ENCODE data around the gene HLA-F.

Gene HLA-F

DNA sequence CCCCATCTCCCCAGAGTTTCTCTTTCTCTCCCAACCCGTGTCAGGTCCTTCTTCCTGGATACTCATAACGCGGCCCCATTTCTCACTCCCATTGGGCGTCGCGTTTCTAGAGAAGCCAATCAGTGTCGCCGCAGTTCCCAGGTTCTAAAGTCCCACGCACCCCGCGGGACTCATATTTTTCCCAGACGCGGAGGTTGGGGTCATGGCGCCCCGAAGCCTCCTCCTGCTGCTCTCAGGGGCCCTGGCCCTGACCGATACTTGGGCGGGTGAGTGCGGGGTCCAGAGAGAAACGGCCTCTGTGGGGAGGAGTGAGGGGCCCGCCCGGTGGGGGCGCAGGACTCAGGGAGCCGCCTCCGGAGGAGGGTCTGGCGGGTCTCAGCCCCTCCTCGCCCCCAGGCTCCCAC lies at the start of gene HLA-F:
Gene HLA-F (plus strand): TSS at position 173 of the 404 bp plus-strand sequence. CDS start 30 bp downstream, at position 203.
- TF ChIP-seq, protein P1, sequence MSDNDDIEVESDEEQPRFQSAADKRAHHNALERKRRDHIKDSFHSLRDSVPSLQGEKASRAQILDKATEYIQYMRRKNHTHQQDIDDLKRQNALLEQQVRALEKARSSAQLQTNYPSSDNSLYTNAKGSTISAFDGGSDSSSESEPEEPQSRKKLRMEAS (IDR thresholded peaks at IDR 0.05; ENCODE audit: low read depth, low read length) = no peak
- no peak for TF ChIP-seq CTCF (IDR thresholded peaks at IDR 0.05; ENCODE audit: low read depth, low read length)
- no peak for TF ChIP-seq POLR2A (IDR thresholded peaks at IDR 0.05; ENCODE audit: extremely low read depth, insufficient read length)
- TF ChIP-seq MYC (IDR thresholded peaks at IDR 0.05; ENCODE audit: low read depth, low read length) = no peak
- no peak for DNase-seq (ENCODE audit: low read depth)
- H3K4me3 ChIP-seq (ENCODE audit: low read depth, low read length) = no peak within 1 kb of the TSS

DNA sequence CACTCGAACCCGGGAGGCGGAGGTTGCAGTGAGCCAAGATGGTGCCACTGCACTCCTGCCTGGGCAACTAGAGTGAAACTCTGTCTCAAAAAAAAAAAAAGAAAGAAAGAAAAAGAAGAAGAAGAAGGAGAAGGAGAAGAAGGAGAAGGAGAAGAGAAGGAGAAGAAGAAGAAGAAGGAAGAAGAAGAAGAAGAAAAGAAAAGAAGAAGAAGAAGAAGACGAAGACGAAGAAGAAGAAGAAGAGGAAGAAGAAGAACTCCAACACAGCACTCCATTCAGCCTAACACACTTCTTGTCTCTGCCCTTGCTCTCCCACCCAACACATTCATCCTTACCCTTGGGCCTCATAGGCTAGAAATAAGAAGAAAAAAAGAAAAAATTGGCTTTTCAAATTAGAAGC lies 49.2 kb upstream of the HLA-F start:
- no peak for DNase-seq (ENCODE audit: low read depth)
- TF ChIP-seq, protein P1 (IDR thresholded peaks at IDR 0.05; ENCODE audit: low read depth, low read length) = no peak
- no peak for TF ChIP-seq MYC (IDR thresholded peaks at IDR 0.05; ENCODE audit: low read depth, low read length)
- no peak for TF ChIP-seq CTCF (IDR thresholded peaks at IDR 0.05; ENCODE audit: low read depth, low read length)
- no peak for TF ChIP-seq POLR2A (IDR thresholded peaks at IDR 0.05; ENCODE audit: extremely low read depth, insufficient read length)
- no peak overlapping the region for H3K4me3 ChIP-seq (ENCODE audit: low read depth, low read length)

- TF ChIP-seq MYC (IDR thresholded peaks at IDR 0.05; ENCODE audit: low read depth, low read length) (no peak), CTCF (IDR thresholded peaks at IDR 0.05; ENCODE audit: low read depth, low read length) (no peak), POLR2A (IDR thresholded peaks at IDR 0.05; ENCODE audit: extremely low read depth, insufficient read length) (no peak)
- TF ChIP-seq, protein P1 (IDR thresholded peaks at IDR 0.05; ENCODE audit: low read depth, low read length) = no peak
- no peak overlapping the region for H3K4me3 ChIP-seq (ENCODE audit: low read depth, low read length)
- no peak for DNase-seq (ENCODE audit: low read depth)
These were observed 47.7 kb upstream of the HLA-F start for GRCh38 chr6:29675561-29675960.

GRCh38 chr6:29676981-29677601 lies 46.1 kb upstream of the HLA-F start:
- no peak for DNase-seq (ENCODE audit: low read depth)
- TF ChIP-seq, protein P1 (IDR thresholded peaks at IDR 0.05; ENCODE audit: low read depth, low read length) = no peak
- TF ChIP-seq CTCF (IDR thresholded peaks at IDR 0.05; ENCODE audit: low read depth, low read length) (no peak), MYC (IDR thresholded peaks at IDR 0.05; ENCODE audit: low read depth, low read length) (no peak), POLR2A (IDR thresholded peaks at IDR 0.05; ENCODE audit: extremely low read depth, insufficient read length) (no peak)
- H3K4me3 ChIP-seq (ENCODE audit: low read depth, low read length) = no peak overlapping the region

DNA sequence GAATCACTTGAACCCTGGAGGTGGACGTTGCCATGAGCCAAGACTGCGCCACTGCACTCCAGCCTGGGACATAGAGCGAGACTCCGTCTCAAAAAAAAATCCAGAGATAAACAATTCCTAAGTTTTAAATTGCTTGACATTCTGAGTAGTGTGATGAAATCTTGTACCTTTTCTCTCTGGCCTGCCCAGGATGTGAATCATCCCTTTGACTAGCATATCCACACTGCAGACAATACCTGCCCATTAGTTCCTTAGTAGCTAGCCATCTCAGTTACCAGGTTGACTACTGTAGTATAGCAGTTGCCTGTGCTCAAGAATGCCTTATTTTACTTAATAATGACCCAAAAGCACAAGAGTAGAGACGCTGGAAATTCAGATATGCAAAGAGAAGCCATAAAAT lies 45.1 kb upstream of the HLA-F start:
- no peak for TF ChIP-seq MYC (IDR thresholded peaks at IDR 0.05; ENCODE audit: low read depth, low read length)
- TF ChIP-seq, protein P1 (IDR thresholded peaks at IDR 0.05; ENCODE audit: low read depth, low read length) = no peak
- no peak for DNase-seq (ENCODE audit: low read depth)
- H3K4me3 ChIP-seq (ENCODE audit: low read depth, low read length) = no peak overlapping the region

GRCh38 chr6:29679962-29680361 lies 43.3 kb upstream of the HLA-F start:
- TF ChIP-seq MYC (IDR thresholded peaks at IDR 0.05; ENCODE audit: low read depth, low read length) (no peak), CTCF (IDR thresholded peaks at IDR 0.05; ENCODE audit: low read depth, low read length) (no peak), POLR2A (IDR thresholded peaks at IDR 0.05; ENCODE audit: extremely low read depth, insufficient read length) (no peak)
- TF ChIP-seq, protein P1 (IDR thresholded peaks at IDR 0.05; ENCODE audit: low read depth, low read length) = no peak
- DNase-seq (ENCODE audit: low read depth) = peak; percentile 36
- H3K4me3 ChIP-seq (ENCODE audit: low read depth, low read length) = no peak overlapping the region
